HL-60 (cell line): ENCODE data around the gene SEMA6C.

Experiments used
- GABPA ChIP-seq: IDR thresholded peaks from 2 replicates; pipeline ENCODE4 v1.6.1; 2012; ENCODE audit warnings: low read depth
- TF ChIP-seq, protein P1 (sequence below): IDR thresholded peaks from one replicate; pipeline ENCODE4 v1.5.1; 2011; ENCODE audit warnings: low read length, control low read depth, inconsistent platforms; ENCODE audit not compliant: insufficient read depth

GRCh38 chr1:151146072-151146411, 389 bp downstream of the SEMA6C start:
- TF ChIP-seq, protein P1, sequence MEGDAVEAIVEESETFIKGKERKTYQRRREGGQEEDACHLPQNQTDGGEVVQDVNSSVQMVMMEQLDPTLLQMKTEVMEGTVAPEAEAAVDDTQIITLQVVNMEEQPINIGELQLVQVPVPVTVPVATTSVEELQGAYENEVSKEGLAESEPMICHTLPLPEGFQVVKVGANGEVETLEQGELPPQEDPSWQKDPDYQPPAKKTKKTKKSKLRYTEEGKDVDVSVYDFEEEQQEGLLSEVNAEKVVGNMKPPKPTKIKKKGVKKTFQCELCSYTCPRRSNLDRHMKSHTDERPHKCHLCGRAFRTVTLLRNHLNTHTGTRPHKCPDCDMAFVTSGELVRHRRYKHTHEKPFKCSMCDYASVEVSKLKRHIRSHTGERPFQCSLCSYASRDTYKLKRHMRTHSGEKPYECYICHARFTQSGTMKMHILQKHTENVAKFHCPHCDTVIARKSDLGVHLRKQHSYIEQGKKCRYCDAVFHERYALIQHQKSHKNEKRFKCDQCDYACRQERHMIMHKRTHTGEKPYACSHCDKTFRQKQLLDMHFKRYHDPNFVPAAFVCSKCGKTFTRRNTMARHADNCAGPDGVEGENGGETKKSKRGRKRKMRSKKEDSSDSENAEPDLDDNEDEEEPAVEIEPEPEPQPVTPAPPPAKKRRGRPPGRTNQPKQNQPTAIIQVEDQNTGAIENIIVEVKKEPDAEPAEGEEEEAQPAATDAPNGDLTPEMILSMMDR: no peak
- no peak for TF ChIP-seq GABPA
